HTR-8/SVneo (cell line): ENCODE results near the gene LZTS2.
"Not testable (repeated sequence)": the region's sequence is repeated elsewhere in the genome, so short reads cannot be mapped to it uniquely, and the experiment has no call there.

Experiments
- DNase-seq: peaks from one replicate; pipeline ENCODE4 v3.0.0; 2011; ENCODE audit warnings: low spot score, mixed read lengths; ENCODE audit not compliant: insufficient read length
- FAIRE-seq: peaks from 2 replicates; lab custom pipeline; 2011; peaks lifted over from hg19 to GRCh38; lab: Jason Lieb, UNC

Gene LZTS2

DNA sequence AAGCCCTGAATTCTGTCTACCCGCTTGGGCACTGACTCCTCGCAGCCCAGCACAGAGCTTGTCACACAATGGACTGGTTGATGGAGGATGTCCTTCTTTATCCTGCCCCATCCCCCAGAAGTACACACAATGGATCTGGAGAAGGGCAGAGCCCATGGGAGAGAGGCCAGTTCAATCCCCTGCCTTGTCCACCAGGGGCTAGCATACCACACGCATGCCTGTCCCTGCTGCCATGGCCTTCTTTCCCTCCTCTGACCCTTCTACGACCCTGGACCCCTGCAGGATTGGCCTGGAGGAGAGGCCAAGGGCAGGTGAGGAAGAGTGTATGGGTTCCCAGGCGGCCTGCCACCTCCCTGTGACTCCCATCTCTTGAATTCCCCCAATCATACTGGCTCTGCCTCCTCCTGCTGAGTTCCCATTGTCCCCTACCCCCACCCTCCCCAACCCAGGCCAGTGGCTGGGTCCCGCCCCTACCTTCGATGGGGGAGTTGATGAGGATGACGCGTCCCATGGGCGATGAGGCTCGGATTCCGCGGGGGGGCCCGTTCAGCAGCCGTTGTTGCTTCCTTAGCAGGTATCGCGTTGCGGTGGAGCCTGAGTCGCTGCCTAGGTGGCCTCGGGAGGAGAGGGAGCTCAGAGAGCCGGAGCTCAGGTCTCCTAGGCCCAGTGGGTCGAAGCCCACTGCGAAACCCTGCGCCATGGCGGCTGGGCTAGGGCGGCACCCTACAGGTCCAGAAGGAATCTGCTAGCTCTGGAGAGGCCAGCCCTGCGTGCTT, 30.1 kb downstream of the LZTS2 start:
- DNase-seq, result no peak
- FAIRE-seq, result no peak

DNA sequence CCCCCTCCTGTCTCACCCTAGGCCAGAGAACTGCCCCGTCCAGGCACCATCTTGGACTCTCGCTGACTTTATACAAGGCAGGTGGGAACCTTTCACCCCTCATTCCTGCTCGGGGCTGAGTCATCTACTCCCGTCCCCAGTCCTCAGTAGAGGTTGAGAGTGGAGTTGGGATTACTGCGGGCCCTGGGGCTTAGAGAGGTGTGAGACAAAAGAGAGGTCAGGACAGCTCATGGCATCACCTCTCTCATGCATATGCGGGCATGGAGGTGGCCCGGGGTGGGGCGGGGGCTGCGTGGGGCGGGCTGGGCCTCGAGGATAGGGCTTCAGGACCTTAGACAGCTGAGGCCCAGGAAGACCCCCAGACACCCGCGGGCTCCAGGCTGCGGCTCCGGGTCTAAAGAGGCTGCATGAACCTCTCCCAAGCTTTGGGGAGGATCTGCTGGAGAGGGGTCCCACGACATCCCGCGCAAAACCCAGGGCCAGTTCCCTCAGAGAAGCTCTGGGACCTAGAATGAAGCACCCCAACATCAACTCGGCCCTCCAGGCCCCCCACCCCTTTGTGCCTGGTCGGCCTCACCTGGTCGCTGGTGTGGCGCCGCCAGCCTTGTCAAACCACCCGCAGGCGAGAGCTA, 31.0 kb downstream of the LZTS2 start:
- no peak for DNase-seq
- FAIRE-seq, result no peak

DNA sequence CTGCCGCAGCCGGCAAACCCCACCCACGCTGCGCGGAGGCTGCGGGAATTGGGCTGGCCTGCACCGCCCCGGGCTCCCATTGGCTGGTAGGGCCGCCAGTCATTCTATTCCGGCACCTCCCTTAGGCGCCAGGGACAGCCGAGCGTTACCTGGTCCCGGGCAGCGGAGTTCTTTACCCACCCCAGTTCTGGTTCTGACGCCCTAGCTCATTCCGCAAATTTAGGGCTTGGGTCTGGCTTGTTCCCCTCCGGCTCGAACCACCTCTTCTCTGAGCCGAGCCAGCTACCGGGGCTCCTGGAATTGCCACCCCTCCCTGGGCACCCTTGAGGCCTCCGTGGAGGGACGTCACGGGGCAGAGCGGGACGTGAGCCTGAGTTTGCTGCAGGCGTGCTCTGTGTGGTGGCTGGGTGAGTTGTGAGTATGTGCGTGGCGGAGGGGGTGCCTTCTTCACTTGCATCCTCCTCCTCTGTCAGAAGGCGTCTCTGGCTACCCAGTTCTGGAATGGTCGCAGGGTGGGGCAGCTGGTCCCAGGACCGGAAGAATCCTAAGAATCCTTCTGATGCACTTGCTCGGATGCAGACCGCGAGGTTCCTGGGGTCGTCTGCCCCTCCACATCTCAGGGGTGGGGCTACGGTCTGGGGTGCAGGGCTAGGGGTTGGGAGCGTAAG, 31.7 kb downstream of the LZTS2 start, which contains the start of the genes PDZD7 and SFXN3:
Gene PDZD7, minus strand, starts transcription at position 2 of the 668 bp plus-strand sequence. CDS start 910 bp downstream, outside the sequence.
Gene SFXN3, plus strand, starts transcription at position 107 of the 668 bp plus-strand sequence. CDS start 3,461 bp downstream, outside the sequence.
- FAIRE-seq, result peak; percentile 40
- DNase-seq, result peak; percentile 95

DNA sequence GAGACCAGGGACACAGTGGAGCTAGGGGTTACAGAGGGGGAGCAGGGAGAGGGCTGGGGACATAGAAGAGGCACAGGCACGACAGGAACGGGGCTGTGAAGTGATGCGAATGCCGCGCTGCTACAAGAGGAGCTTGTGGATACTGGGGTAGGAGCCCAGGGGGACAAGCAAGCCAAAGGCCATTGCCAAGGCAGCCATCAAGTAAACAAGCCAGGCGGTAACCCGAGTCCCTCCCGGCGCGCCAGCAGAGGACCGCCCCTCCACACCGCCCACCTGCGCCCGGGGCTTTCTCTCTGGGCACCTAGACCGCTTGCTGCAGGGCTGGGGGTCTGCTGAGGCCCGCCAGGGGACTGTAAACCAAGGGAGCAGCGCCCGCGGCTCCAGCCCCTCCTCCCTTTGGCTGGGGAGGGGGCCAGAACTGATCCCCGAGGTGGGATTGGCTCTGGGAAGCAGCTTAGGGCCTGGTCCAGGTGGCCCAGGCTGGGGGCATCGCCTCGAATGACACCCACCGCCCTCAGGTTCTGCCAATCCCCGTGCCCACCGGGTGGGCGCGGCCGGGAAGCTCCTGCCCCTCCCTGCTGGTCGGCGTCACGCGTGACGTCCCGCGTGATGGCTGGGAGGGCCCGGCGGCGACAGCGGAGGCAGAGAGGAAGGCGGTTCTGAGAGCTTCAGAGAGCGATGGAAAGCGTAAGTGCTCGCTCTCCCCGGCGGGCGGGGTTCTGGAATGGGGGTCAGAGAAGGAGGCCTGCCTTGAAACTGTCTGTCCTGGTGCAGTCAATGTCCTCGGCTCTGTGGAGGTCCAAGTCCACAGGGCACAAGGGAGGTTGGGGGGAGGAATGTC, 32.4 kb downstream of the LZTS2 start:
- peak; percentile 54 for FAIRE-seq
- peak; percentile 56 for DNase-seq

GRCh38 chr10:101032637-101033224, 33.1 kb downstream of the LZTS2 start:
- peak; percentile 78 for DNase-seq
- peak; percentile 62 for FAIRE-seq

DNA sequence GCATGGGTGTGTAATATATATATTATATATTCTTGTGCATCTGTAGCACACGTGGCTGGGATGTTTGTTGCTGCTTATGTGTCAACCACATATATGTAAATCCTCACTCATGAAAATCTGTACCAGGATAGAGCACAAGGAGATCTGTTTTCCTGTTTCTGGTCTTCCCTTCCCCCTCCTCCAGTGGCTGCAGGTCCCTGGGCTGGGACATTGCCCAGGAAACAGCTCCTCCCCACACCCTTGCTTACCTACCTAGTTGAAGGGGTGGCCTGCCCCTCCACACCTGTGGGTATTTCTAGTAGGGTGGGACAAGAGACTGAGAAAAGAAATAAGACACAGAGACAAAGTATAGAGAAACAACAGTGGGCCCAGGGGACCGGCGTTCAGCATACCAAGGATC, 33.7 kb downstream of the LZTS2 start:
- no peak for DNase-seq
- no peak for FAIRE-seq

GRCh38 chr10:101034404-101034803, 34.8 kb downstream of the LZTS2 start:
- DNase-seq, FAIRE-seq: not testable (repeated sequence)

- DNase-seq (no peak), FAIRE-seq (no peak)
These were observed 35.7 kb downstream of the LZTS2 start for GRCh38 chr10:101035314-101035713.

DNA sequence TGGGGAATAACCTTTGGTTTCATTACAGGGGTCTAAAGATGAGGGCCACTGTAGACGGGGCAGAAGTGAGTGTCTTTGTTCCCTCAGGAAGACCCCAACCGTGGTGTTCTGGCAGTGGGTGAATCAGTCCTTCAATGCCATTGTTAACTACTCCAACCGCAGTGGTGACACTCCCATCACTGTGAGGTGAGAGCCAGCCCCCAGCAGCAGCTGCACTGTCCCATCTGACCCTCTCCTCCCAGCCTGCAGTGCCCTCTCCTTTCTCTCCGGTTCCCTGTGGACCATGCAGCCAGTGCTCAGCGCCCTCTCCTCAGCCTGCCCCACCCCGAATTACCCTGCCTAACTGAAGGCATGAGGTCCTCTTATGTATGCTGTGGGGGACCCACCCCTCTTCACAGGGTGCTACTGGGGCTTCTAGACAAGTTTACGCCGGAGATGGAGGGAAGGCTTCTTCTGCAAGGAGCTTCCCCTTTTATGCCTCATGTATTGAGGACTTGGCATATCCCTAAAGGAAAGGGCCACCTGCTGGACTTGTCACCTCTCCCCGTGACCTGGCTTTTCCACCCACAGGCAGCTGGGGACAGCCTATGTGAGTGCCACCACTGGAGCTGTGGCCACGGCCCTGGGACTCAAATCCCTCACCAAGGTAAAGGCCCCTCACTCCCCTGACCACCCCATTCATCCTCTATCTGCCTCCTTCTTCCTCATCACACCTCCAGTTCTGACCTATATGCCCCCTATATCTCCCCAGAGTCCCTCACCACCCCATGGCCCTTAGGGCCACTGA, 36.5 kb downstream of the LZTS2 start:
- FAIRE-seq (no peak), DNase-seq (no peak)

GRCh38 chr10:101036726-101037125, 37.1 kb downstream of the LZTS2 start:
- DNase-seq (no peak), FAIRE-seq (no peak)

- FAIRE-seq (no peak), DNase-seq (no peak)
These were observed 38.9 kb downstream of the LZTS2 start for GRCh38 chr10:101038484-101038883.

- DNase-seq, result no peak
- no peak for FAIRE-seq
These were observed 40.5 kb downstream of the LZTS2 start for GRCh38 chr10:101040061-101040460.

- DNase-seq, result no peak
- FAIRE-seq, result no peak
These were observed 41.2 kb downstream of the LZTS2 start for GRCh38 chr10:101040851-101041250.

- peak; percentile 89 for DNase-seq
- no peak for FAIRE-seq
These were observed 41.7 kb downstream of the LZTS2 start for GRCh38 chr10:101041252-101041761.

- FAIRE-seq (no peak), DNase-seq (no peak)
These were observed 42.5 kb downstream of the LZTS2 start for GRCh38 chr10:101042118-101042517.

- peak; percentile 83 for FAIRE-seq
- peak; percentile 94 for DNase-seq
These were observed 43.2 kb downstream of the LZTS2 start for GRCh38 chr10:101042667-101043362.

DNA sequence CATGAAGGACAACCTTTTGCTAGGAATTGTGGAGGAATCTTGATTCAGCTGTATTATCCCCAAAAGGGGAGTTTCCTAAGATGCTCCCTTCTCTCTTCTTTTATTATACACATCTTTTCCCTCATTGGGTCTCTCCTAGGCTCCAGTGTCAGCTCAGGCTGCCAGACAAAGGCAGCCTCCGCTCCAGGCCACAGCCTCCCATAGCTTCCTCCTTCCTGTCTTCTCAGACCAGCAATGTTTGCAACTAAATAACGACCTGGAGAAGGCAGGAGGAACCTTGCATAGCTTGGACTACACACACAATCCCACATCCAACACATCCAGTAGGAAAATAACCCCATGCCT, 43.7 kb downstream of the LZTS2 start:
- no peak for FAIRE-seq

GRCh38 chr10:101044117-101044516, 44.5 kb downstream of the LZTS2 start:
- FAIRE-seq, result no peak
- no peak for DNase-seq

More for the DNA sequence above, 43.7 kb downstream of the LZTS2 start:
- DNase-seq, result no peak
